LNCAP (cell line): ENCODE data around the gene PRDM2.

Source experiments
- CTCF ChIP-seq: fragments of 450-650 bp; IDR thresholded peaks from 2 replicates; pipeline ENCODE4 v1.5.1; 2017; ENCODE audit warnings: mild to moderate bottlenecking

PRDM2 gene

GRCh38 chr1:13818926-13819325, 118.9 kb downstream of the PRDM2 start:
- no peak for TF ChIP-seq CTCF

GRCh38 chr1:13819642-13820041, 119.7 kb downstream of the PRDM2 start:
- TF ChIP-seq CTCF, result no peak

- no peak for TF ChIP-seq CTCF
Measured at GRCh38 chr1:13820055-13820454, 120.1 kb downstream of the PRDM2 start.

GRCh38 chr1:13820456-13820855, 120.5 kb downstream of the PRDM2 start:
- no peak for TF ChIP-seq CTCF

- TF ChIP-seq CTCF, result no peak
Measured at GRCh38 chr1:13823126-13823880, 123.3 kb downstream of the PRDM2 start.

GRCh38 chr1:13823936-13824335, 123.9 kb downstream of the PRDM2 start:
- no peak for TF ChIP-seq CTCF

- TF ChIP-seq CTCF, result no peak
Measured at GRCh38 chr1:13824626-13825025, 124.6 kb downstream of the PRDM2 start.

GRCh38 chr1:13825033-13825432, 125.0 kb downstream of the PRDM2 start:
- TF ChIP-seq CTCF, result no peak
